HepG2 (cell line): ENCODE results near the gene CHN1. TPM values are rescaled to one million over a fixed set of nuclear protein-coding genes. Genes with fewer than 3 reads are reported as not detected.

Source experiments
- ATAD3A ChIP-seq: sonication (generic); formaldehyde crosslinking; IDR thresholded peaks from 2 replicates; pipeline ENCODE4 v1.4.0; 2020; ENCODE audit warnings: missing genetic modification reagents
- ATF1 ChIP-seq: IDR thresholded peaks from 2 replicates; pipeline ENCODE4 v1.6.1; 2016; ENCODE audit warnings: mild to moderate bottlenecking, control low read depth
- HNF4G ChIP-seq, 2 experiments: sonication (generic) in 1 of 2; formaldehyde crosslinking in 1 of 2; IDR thresholded peaks; 2 replicates each; pipeline versions ENCODE4 v1.4.0 to v1.6.1; 2011 to 2020; ENCODE audit warnings: borderline replicate concordance in 2 of 2, low read depth in 2 of 2, mild to moderate bottlenecking in 2 of 2, low read length in 1 of 2, missing genetic modification reagents in 1 of 2, moderate library complexity in 1 of 2
- KDM3A ChIP-seq: IDR thresholded peaks from 2 replicates; pipeline ENCODE4 v1.6.1; 2018; ENCODE audit warnings: low read depth, missing compliant biosample characterization
- MEIS2 ChIP-seq: sonication (generic); formaldehyde crosslinking; IDR thresholded peaks from 2 replicates; pipeline ENCODE4 v1.9.0; 2021; ENCODE audit warnings: mild to moderate bottlenecking, missing genetic modification reagents
- MIXL1 ChIP-seq: IDR thresholded peaks from 2 replicates; pipeline ENCODE4 v1.6.1; 2016
- NRL ChIP-seq: sonication (generic); formaldehyde crosslinking; IDR thresholded peaks from 2 replicates; pipeline ENCODE4 v1.5.0; 2020; ENCODE audit warnings: missing genetic modification reagents, mild to moderate bottlenecking, moderate library complexity, borderline replicate concordance
- PBX2 ChIP-seq: IDR thresholded peaks from 2 replicates; pipeline ENCODE4 v1.6.1; 2016; ENCODE audit warnings: control low read depth
- SMAD1 ChIP-seq: sonication (generic); formaldehyde crosslinking; IDR thresholded peaks from 2 replicates; pipeline ENCODE4 v1.4.0; 2020; ENCODE audit warnings: missing genetic modification reagents, low read depth, mild to moderate bottlenecking, borderline replicate concordance
- STAT5B ChIP-seq: sonication (generic); formaldehyde crosslinking; IDR thresholded peaks from 2 replicates; pipeline ENCODE4 v1.4.0; 2020; ENCODE audit warnings: missing genetic modification reagents
- TFDP2 ChIP-seq: sonication (generic); formaldehyde crosslinking; IDR thresholded peaks from 2 replicates; pipeline ENCODE4 v1.4.0; 2020; ENCODE audit warnings: missing genetic modification reagents
- TOE1 ChIP-seq: sonication (generic); formaldehyde crosslinking; IDR thresholded peaks from 2 replicates; pipeline ENCODE4 v1.4.0; 2020; ENCODE audit warnings: mild to moderate bottlenecking, missing genetic modification reagents
- ZBTB14 ChIP-seq: sonication (generic); formaldehyde crosslinking; IDR thresholded peaks from 2 replicates; pipeline ENCODE4 v1.4.0; 2020; ENCODE audit warnings: missing genetic modification reagents
- ZNF282 ChIP-seq: fragments of 450-650 bp; IDR thresholded peaks from 2 replicates; pipeline ENCODE4 v1.6.1; 2018; ENCODE audit not compliant: partially characterized antibody
- ZNF550 ChIP-seq: sonication (generic); formaldehyde crosslinking; IDR thresholded peaks from 2 replicates; pipeline ENCODE4 v1.4.0; 2020; ENCODE audit warnings: mild to moderate bottlenecking, missing genetic modification reagents, borderline replicate concordance
- ZNF574 ChIP-seq: sonication (generic); formaldehyde crosslinking; IDR thresholded peaks from 2 replicates; pipeline ENCODE4 v1.4.0; 2020; ENCODE audit warnings: missing genetic modification reagents
- ZNF777 ChIP-seq: sonication (generic); formaldehyde crosslinking; IDR thresholded peaks from 2 replicates; pipeline ENCODE4 v1.4.0; 2020; ENCODE audit warnings: missing genetic modification reagents
- polyA plus RNA-seq, 8 experiments: library from polyadenylated mRNA; depleted of rRNA in 3 of 8; stranded (reverse) in 7 of 8; unstranded in 1 of 8; fragments of >200 nt; fragmentation: Illumina TruSeq in 4 of 8; extraction: Trizol in 4 of 8; gene quantifications; 2 replicates each; pipeline versions ENCODE4 v1.2.1 to v1.2.3, GENCODE V29; 2011 to 2016; ENCODE audit warnings: low read depth in 4 of 8, missing spikeins in 1 of 8, mixed read lengths in 1 of 8; ENCODE audit not compliant: insufficient read depth in 1 of 8
- total RNA-seq, 5 experiments: library from RNA; depleted of rRNA; stranded (reverse); fragments of >200 nt; fragmentation: Illumina TruSeq; extraction: Trizol; gene quantifications; 2 replicates each; pipeline ENCODE4 v1.2.3, GENCODE V29; 2016; ENCODE audit warnings: low read depth in 1 of 5
- TF ChIP-seq, protein P1 (sequence below): sonication (generic); formaldehyde crosslinking; conservative IDR thresholded peaks from 2 replicates; pipeline ENCODE4 v1.4.0; 2020; ENCODE audit warnings: missing genetic modification reagents
- TF ChIP-seq, protein P2 (sequence below): sonication (generic); formaldehyde crosslinking; IDR thresholded peaks from 2 replicates; pipeline ENCODE4 v1.4.0; 2020; ENCODE audit warnings: missing genetic modification reagents

Gene CHN1
- total and polyA plus RNA-seq, 2 of the 13 experiments (the other 11 are each of a cell fraction or from before 2014, with no cell fraction given): 2.8 to 3.5 TPM

GRCh38 chr2:175036582-175037018, 31.4 kb upstream of the CHN1 start (continued):
- TF ChIP-seq TFDP2 (CRISPR knock-in tag) (peak; percentile 31; the same call in 1 of the 2 replicates), ZNF282 (no peak), ATF1 (peak; percentile 33; the same call in 1 of the 2 replicates), NRL (no peak), ATAD3A (no peak), MEIS2 (CRISPR knock-in tag) (no peak), SMAD1 (CRISPR knock-in tag) (no peak), ZNF550 (no peak), MIXL1 (CRISPR knock-in tag) (peak; percentile 98), ZNF777 (CRISPR knock-in tag) (no peak), ZBTB14 (CRISPR knock-in tag) (no peak), STAT5B (CRISPR knock-in tag) (no peak), TOE1 (CRISPR knock-in tag) (no peak), PBX2 (CRISPR knock-in tag) (no peak), HNF4G (IDR thresholded peaks at IDR 0.05; ENCODE audit: borderline replicate concordance, low read depth, low read length) (peak; percentile 72; the same call in 1 of the 2 replicates), HNF4G (CRISPR knock-in tag; IDR thresholded peaks at IDR 0.05; ENCODE audit: borderline replicate concordance, low read depth) (no peak), KDM3A (CRISPR knock-in tag) (no peak), ZNF574 (CRISPR knock-in tag) (no peak)
- TF ChIP-seq, protein P1, sequence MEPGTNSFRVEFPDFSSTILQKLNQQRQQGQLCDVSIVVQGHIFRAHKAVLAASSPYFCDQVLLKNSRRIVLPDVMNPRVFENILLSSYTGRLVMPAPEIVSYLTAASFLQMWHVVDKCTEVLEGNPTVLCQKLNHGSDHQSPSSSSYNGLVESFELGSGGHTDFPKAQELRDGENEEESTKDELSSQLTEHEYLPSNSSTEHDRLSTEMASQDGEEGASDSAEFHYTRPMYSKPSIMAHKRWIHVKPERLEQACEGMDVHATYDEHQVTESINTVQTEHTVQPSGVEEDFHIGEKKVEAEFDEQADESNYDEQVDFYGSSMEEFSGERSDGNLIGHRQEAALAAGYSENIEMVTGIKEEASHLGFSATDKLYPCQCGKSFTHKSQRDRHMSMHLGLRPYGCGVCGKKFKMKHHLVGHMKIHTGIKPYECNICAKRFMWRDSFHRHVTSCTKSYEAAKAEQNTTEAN (CRISPR knock-in tag): 0 out of 2 replicates have a peak, but pooled peaks have one; percentile 41
- TF ChIP-seq, protein P2, sequence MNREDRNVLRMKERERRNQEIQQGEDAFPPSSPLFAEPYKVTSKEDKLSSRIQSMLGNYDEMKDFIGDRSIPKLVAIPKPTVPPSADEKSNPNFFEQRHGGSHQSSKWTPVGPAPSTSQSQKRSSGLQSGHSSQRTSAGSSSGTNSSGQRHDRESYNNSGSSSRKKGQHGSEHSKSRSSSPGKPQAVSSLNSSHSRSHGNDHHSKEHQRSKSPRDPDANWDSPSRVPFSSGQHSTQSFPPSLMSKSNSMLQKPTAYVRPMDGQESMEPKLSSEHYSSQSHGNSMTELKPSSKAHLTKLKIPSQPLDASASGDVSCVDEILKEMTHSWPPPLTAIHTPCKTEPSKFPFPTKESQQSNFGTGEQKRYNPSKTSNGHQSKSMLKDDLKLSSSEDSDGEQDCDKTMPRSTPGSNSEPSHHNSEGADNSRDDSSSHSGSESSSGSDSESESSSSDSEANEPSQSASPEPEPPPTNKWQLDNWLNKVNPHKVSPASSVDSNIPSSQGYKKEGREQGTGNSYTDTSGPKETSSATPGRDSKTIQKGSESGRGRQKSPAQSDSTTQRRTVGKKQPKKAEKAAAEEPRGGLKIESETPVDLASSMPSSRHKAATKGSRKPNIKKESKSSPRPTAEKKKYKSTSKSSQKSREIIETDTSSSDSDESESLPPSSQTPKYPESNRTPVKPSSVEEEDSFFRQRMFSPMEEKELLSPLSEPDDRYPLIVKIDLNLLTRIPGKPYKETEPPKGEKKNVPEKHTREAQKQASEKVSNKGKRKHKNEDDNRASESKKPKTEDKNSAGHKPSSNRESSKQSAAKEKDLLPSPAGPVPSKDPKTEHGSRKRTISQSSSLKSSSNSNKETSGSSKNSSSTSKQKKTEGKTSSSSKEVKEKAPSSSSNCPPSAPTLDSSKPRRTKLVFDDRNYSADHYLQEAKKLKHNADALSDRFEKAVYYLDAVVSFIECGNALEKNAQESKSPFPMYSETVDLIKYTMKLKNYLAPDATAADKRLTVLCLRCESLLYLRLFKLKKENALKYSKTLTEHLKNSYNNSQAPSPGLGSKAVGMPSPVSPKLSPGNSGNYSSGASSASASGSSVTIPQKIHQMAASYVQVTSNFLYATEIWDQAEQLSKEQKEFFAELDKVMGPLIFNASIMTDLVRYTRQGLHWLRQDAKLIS: no peak
